ENCODE data around the gene LOXHD1.

DNA sequence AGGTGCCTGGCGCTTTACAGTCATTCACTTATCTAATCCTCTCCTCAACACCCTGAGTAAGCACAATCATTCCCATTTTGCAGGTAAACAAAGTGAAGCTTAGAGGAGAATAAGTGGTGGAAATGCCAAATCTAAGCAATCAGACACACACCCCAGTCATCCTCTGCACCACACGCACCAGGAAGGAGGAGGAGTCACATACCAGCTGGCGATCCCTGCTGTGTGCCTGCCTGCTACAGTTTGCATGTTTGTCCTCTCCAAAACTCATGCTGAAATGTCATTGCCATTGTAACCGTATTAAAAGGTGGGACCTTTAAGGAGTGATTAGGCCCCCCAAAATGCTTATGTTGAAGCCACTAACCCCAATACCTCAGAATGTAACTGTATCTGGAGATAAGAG is 93.7 kb downstream of the LOXHD1 start:
- TF ChIP-seq ARNT (IDR thresholded peaks at IDR 0.05) (no peak), FOXM1 (IDR thresholded peaks at IDR 0.05; ENCODE audit: borderline replicate concordance) (no peak), ZNF384 (IDR thresholded peaks at IDR 0.05) (no peak), HDGF (IDR thresholded peaks at IDR 0.05; ENCODE audit: borderline replicate concordance) (no peak), SP1 (IDR thresholded peaks at IDR 0.05) (no peak), BHLHE40 (IDR thresholded peaks at IDR 0.05; ENCODE audit: borderline replicate concordance) (no peak), L3MBTL2 (conservative IDR thresholded peaks at IDR 0.05) (no peak)

Data from HEK293T (cell line).